Neural progenitor cell (in vitro differentiated cells): ENCODE data around the gene AGPS.

ENCODE experiments used
- CTCF ChIP-seq: fragments of 200-600 bp; sonication (generic); IDR thresholded peaks from 2 replicates; pipeline ENCODE4 v1.5.1; 2017; ENCODE audit warnings: antibody characterized with exemption, mild to moderate bottlenecking
- EZH2 ChIP-seq: fragments of 200-600 bp; sonication (generic); IDR thresholded peaks from 2 replicates; pipeline ENCODE4 v1.6.1; 2017; ENCODE audit warnings: antibody characterized with exemption, mild to moderate bottlenecking, moderate library complexity
- EZH2phosphoT487 ChIP-seq: fragments of 200-600 bp; sonication (generic); IDR thresholded peaks from 2 replicates; pipeline ENCODE4 v1.6.1; 2017; ENCODE audit warnings: antibody characterized with exemption

- TF ChIP-seq CTCF (no peak), EZH2 (no peak), EZH2phosphoT487 (no peak)
These were observed 167.1 kb downstream of the AGPS start for GRCh38 chr2:177559638-177560037.
